Immature natural killer cell (primary cell): ENCODE measurements around the gene SEMA3F. TPM values are rescaled to one million over a fixed set of nuclear protein-coding genes. Genes with fewer than 3 reads are reported as not detected.
A peak's percentile ranks its signal among the peaks of the same experiment; 100 is the strongest.

Source experiments
- DNase-seq, 3 donors: peaks; one replicate each; pipeline ENCODE4 v3.0.0; 2022; ENCODE audit warnings: mixed read lengths in 1 of 3
- H3K27ac Mint-ChIP-seq, 6 donors: one replicate each; pipeline ENCODE4 v1.8.0; 2020; ENCODE audit warnings: mixed read lengths in 6 of 6, mild to moderate bottlenecking in 5 of 6, inconsistent platforms in 4 of 6, moderate library complexity in 3 of 6
- H3K27me3 Mint-ChIP-seq, 3 donors: one replicate each; pipeline ENCODE4 v1.8.0; 2020 to 2021; ENCODE audit warnings: low read depth in 3 of 3, mild to moderate bottlenecking in 3 of 3, mixed read lengths in 3 of 3, moderate library complexity in 3 of 3, inconsistent platforms in 1 of 3
- H3K36me3 Mint-ChIP-seq, 3 donors: one replicate each; pipeline ENCODE4 v1.8.0; 2020; ENCODE audit warnings: mixed read lengths in 3 of 3, inconsistent platforms in 2 of 3, mild to moderate bottlenecking in 2 of 3
- H3K4me1 Mint-ChIP-seq, 2 donors: one replicate each; pipeline ENCODE4 v1.8.0; 2020; ENCODE audit warnings: inconsistent platforms in 2 of 2, mild to moderate bottlenecking in 2 of 2, mixed read lengths in 2 of 2, moderate library complexity in 1 of 2
- H3K4me3 Mint-ChIP-seq, 5 donors: one replicate each; pipeline ENCODE4 v1.8.0; 2020; ENCODE audit warnings: mild to moderate bottlenecking in 5 of 5, mixed read lengths in 5 of 5, inconsistent platforms in 3 of 5, moderate library complexity in 3 of 5
- H3K9me3 Mint-ChIP-seq, 6 donors: one replicate each; pipeline ENCODE4 v1.8.0; 2020; ENCODE audit warnings: mild to moderate bottlenecking in 6 of 6, mixed read lengths in 6 of 6, inconsistent platforms in 4 of 6, moderate library complexity in 3 of 6
- polyA plus RNA-seq, 3 donors: library from polyadenylated mRNA; unstranded; fragments of 300-500 nt; fragmentation: Illumina TruSeq; gene quantifications; one replicate each; pipeline ENCODE4 v1.2.3, GENCODE V29; 2021

Gene SEMA3F
- polyA plus RNA-seq, 3 donors from 2014 or later = not detected

DNA sequence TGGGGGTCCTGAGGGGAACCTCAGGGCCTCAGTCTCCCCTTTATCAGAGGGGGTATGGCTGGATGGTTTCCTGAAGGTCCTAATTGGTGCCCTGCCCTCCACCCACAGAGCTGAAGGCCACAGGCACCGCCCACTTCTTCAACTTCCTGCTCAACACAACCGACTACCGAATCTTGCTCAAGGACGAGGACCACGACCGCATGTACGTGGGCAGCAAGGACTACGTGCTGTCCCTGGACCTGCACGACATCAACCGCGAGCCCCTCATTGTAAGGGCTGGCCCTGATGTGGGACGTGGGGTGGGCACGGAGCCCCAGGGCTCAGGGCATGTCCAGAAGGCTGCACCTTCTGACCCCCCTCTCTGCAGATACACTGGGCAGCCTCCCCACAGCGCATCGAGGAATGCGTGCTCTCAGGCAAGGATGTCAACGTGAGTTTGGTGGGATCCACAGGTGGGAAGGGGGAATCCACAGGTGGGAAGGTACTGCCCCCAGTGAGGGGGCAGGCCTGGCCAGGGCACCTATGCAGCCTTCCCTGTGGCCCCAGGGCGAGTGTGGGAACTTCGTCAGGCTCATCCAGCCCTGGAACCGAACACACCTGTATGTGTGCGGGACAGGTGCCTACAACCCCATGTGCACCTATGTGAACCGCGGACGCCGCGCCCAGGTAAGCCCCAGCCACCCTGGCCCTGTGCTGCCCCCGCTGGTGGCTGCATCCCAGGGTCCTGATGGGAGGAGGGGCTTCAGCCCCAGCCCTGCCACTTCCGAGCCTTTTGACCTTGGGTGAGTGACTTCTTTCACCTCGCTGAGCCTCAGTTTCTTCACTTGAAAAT, 18.8 kb downstream of the SEMA3F start:
- Mint-ChIP-seq H3K27me3 (peaks cover 0 to 2% (median 0%) of the 10 kb centered on the region in 3 donors), H3K36me3 (no peaks in the 10 kb centered on the region), H3K4me1 (no peaks in the 10 kb centered on the region), H3K4me3 (no peak overlapping the region), H3K9me3 (no peaks in the 10 kb centered on the region), H3K27ac (no peak overlapping the region)
- no peak for DNase-seq

DNA sequence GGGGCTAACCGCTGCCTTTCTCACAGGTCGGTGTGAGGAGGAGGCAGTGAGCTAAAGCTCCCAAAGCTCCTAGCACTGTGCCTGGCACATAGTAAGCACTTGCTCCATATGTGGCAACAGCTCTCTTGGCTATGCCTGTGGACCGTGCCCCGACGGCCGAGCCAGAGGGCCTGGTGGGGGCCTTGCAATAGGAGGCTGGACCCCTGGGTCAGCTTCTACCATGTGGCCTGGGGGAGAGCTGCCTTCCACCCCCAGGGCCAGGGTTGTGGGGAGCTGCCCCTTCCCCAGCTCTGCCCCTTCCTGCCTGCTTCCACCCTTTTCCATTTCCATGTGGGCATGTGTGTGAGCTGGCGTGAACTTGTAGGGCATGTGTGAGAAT, 19.4 kb downstream of the SEMA3F start:
- no peaks in the 10 kb centered on the region for H3K36me3 Mint-ChIP-seq
- DNase-seq = no peak
- no peak overlapping the region for H3K4me3 Mint-ChIP-seq
- no peaks in the 10 kb centered on the region for H3K4me1 Mint-ChIP-seq
- no peak overlapping the region for H3K27ac Mint-ChIP-seq
- no peaks in the 10 kb centered on the region for H3K9me3 Mint-ChIP-seq
- peaks cover 0 to 2% (median 0%) of the 10 kb centered on the region in 3 donors for H3K27me3 Mint-ChIP-seq

DNA sequence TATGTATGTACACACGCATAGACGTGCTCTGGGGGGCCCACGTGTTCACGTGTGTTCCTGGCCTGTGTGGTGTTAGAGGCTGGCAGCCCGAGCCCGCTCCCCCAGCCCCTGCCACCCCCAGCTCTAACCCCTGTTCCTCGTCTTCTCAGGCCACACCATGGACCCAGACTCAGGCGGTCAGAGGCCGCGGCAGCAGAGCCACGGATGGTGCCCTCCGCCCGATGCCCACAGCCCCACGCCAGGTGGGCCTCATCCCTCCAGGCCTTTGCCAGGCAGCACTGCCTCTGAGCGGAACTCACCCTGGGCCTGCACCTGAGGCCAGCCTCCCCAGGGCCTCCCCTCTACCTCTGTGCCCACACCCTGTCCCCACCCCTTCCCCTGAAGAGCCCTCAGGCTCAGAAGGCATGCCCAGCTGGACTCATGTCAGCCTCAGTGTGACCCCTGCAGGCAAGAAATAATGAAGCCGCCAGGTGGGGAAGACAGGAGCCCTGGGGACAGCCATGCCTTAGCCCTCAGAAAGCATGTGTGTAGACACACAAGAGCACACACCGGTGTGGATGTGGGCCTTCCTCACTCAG, 19.9 kb downstream of the SEMA3F start:
- H3K4me3 Mint-ChIP-seq = no peak overlapping the region
- H3K4me1 Mint-ChIP-seq = no peaks in the 10 kb centered on the region
- no peaks in the 10 kb centered on the region for H3K9me3 Mint-ChIP-seq
- H3K27ac Mint-ChIP-seq = no peak overlapping the region
- DNase-seq = no peak
- no peaks in the 10 kb centered on the region for H3K36me3 Mint-ChIP-seq
- peaks cover 0 to 2% (median 0%) of the 10 kb centered on the region in 3 donors for H3K27me3 Mint-ChIP-seq

DNA sequence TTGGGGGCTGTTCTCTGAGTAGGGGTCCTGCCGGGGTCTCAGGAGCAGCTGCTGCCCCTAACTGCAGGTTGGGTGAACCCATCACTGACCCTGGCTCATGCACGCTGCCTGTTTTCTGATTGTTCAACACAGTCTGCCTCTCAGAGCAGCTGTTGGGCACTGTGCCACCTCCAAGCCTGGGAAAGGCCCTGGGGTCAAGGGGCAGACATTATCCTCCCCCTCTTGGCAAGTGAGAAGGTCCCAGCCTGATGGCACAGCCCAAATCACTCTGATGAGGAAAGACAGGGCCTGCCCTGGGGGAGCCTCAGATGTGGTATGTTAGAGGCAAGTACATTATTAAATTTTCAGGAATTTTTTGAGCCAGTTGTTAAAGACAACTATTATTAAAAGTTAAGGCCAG, 22.2 kb downstream of the SEMA3F start:
- DNase-seq = no peak
- Mint-ChIP-seq H3K4me3 (no peak overlapping the region), H3K27ac (no peak overlapping the region)

DNA sequence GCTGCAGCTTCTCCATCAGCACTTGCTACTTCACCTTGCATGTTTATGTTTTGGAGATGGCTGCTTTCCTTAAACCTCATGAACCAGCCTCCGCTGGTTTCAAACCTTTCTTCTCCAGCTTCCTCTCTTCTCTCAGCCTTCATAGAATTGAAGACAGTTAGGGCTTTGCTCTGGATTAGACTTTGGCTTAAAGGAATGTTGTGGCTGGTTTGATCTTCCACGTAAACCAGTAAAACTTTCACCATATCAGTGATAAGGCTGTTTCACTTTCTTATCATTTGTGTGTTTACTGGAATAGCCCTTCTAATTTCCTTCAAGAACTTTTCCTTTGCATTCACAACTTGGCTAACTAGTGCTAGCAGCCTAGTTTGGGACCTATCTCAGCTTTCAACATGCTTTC, 24.6 kb downstream of the SEMA3F start:
- no peaks in the 10 kb centered on the region for H3K9me3 Mint-ChIP-seq
- no peak for DNase-seq
- H3K27me3 Mint-ChIP-seq = no peaks in the 10 kb centered on the region
- peak overlapping the region in 1 of 6 donors; percentile 45 for H3K27ac Mint-ChIP-seq
- no peak overlapping the region for H3K4me3 Mint-ChIP-seq
- no peaks in the 10 kb centered on the region for H3K4me1 Mint-ChIP-seq
- no peaks in the 10 kb centered on the region for H3K36me3 Mint-ChIP-seq

More for the DNA sequence above, 22.2 kb downstream of the SEMA3F start:
- Mint-ChIP-seq H3K27me3 (peaks cover 0 to 2% (median 0%) of the 10 kb centered on the region in 3 donors), H3K36me3 (no peaks in the 10 kb centered on the region), H3K9me3 (no peaks in the 10 kb centered on the region), H3K4me1 (no peaks in the 10 kb centered on the region)

GRCh38 chr3:50181985-50182384, 26.9 kb downstream of the SEMA3F start:
- Mint-ChIP-seq H3K27me3 (no peaks in the 10 kb centered on the region), H3K27ac (no peak overlapping the region), H3K36me3 (no peaks in the 10 kb centered on the region), H3K9me3 (no peaks in the 10 kb centered on the region), H3K4me1 (no peaks in the 10 kb centered on the region), H3K4me3 (no peak overlapping the region)
- DNase-seq = no peak

- no peak overlapping the region for H3K27ac Mint-ChIP-seq
- DNase-seq = no peak
- no peaks in the 10 kb centered on the region for H3K4me1 Mint-ChIP-seq
- H3K27me3 Mint-ChIP-seq = no peaks in the 10 kb centered on the region
- no peak overlapping the region for H3K4me3 Mint-ChIP-seq
- no peaks in the 10 kb centered on the region for H3K9me3 Mint-ChIP-seq
- no peaks in the 10 kb centered on the region for H3K36me3 Mint-ChIP-seq
Observed at GRCh38 chr3:50182533-50183099, 27.5 kb downstream of the SEMA3F start.

- Mint-ChIP-seq H3K9me3 (no peaks in the 10 kb centered on the region), H3K36me3 (no peaks in the 10 kb centered on the region), H3K27me3 (no peaks in the 10 kb centered on the region), H3K4me1 (no peaks in the 10 kb centered on the region), H3K27ac (no peak overlapping the region), H3K4me3 (no peak overlapping the region)
- no peak for DNase-seq
Observed at GRCh38 chr3:50183755-50184154, 28.6 kb downstream of the SEMA3F start.

GRCh38 chr3:50184242-50184978, 29.3 kb downstream of the SEMA3F start:
- no peaks in the 10 kb centered on the region for H3K27me3 Mint-ChIP-seq
- H3K4me3 Mint-ChIP-seq = no peak overlapping the region
- no peaks in the 10 kb centered on the region for H3K4me1 Mint-ChIP-seq
- no peak for DNase-seq
- H3K27ac Mint-ChIP-seq = no peak overlapping the region
- H3K9me3 Mint-ChIP-seq = no peaks in the 10 kb centered on the region
- H3K36me3 Mint-ChIP-seq = no peaks in the 10 kb centered on the region

- Mint-ChIP-seq H3K27ac (no peak overlapping the region), H3K9me3 (no peaks in the 10 kb centered on the region), H3K4me1 (no peaks in the 10 kb centered on the region), H3K27me3 (no peaks in the 10 kb centered on the region), H3K4me3 (no peak overlapping the region), H3K36me3 (no peaks in the 10 kb centered on the region)
- DNase-seq = no peak
Observed at GRCh38 chr3:50185230-50185629, 30.1 kb downstream of the SEMA3F start.

GRCh38 chr3:50186096-50186495, 31.0 kb downstream of the SEMA3F start:
- H3K9me3 Mint-ChIP-seq = no peaks in the 10 kb centered on the region
- no peaks in the 10 kb centered on the region for H3K36me3 Mint-ChIP-seq
- H3K27ac Mint-ChIP-seq = no peak overlapping the region
- H3K27me3 Mint-ChIP-seq = no peaks in the 10 kb centered on the region
- DNase-seq = no peak
- no peak overlapping the region for H3K4me3 Mint-ChIP-seq
- no peaks in the 10 kb centered on the region for H3K4me1 Mint-ChIP-seq

DNA sequence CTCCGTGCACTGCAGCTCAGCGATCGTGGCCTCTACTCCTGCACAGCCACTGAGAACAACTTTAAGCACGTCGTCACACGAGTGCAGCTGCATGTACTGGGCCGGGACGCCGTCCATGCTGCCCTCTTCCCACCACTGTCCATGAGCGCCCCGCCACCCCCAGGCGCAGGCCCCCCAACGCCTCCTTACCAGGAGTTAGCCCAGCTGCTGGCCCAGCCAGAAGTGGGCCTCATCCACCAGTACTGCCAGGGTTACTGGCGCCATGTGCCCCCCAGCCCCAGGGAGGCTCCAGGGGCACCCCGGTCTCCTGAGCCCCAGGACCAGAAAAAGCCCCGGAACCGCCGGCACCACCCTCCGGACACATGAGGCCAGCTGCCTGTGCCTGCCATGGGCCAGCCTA, 32.6 kb downstream of the SEMA3F start:
- Mint-ChIP-seq H3K36me3 (no peaks in the 10 kb centered on the region), H3K4me1 (peaks cover 0 to 2% of the 10 kb centered on the region in 2 donors), H3K27ac (no peak overlapping the region), H3K27me3 (peaks cover 1 to 2% (median 2%) of the 10 kb centered on the region in 3 donors), H3K9me3 (no peaks in the 10 kb centered on the region), H3K4me3 (no peak overlapping the region)
- DNase-seq = no peak

DNA sequence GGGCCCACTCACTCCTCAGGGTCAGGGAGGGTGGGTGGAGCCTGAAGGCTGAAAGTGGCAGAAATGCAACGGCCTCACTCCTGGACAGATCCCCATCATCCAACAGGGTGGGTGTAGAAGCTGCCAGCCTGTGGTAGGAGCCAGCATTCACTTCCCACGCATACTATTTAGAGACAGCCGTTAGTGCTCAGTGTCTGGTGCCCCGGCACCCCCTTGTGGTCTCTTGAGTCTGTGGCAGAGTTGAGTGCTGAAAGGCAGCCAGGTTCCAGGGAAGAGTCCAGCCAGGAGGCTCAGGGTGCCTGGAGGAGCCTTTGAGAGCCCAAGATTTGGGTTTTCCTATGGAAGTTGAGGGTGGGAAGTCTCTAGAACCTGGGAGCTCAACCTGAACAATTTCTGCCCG, 34.1 kb downstream of the SEMA3F start:
- H3K27ac Mint-ChIP-seq = no peak overlapping the region
- H3K27me3 Mint-ChIP-seq = peaks cover 2 to 5% (median 2%) of the 10 kb centered on the region in 3 donors
- H3K4me3 Mint-ChIP-seq = no peak overlapping the region
- H3K36me3 Mint-ChIP-seq = no peaks in the 10 kb centered on the region
- DNase-seq = peak in 1 of 3 donors; percentile 18
- H3K9me3 Mint-ChIP-seq = no peaks in the 10 kb centered on the region
- H3K4me1 Mint-ChIP-seq = peaks cover 0 to 2% of the 10 kb centered on the region in 2 donors

DNA sequence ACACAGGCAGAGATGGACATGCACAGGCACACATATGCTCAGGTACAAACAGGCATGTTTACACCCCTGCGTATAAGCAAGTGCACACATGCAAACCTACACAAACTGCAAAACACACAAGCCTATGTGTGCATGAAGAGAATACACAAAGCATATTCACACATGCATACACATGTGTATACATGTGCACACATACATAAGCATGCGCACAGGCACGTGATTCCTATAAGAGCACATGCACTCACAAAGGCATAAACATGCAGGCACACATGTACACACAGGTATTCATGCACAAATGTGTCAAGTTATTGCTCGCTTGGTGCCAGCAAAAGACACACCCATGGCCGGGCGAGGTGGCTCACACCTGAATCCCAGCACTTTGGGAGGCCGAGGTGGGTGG, 34.9 kb downstream of the SEMA3F start:
- no peaks in the 10 kb centered on the region for H3K9me3 Mint-ChIP-seq
- peaks cover 4 to 8% (median 4%) of the 10 kb centered on the region in 3 donors for H3K27me3 Mint-ChIP-seq
- H3K27ac Mint-ChIP-seq = no peak overlapping the region
- no peak for DNase-seq
- peaks cover 0 to 8% of the 10 kb centered on the region in 2 donors for H3K4me1 Mint-ChIP-seq
- no peak overlapping the region for H3K4me3 Mint-ChIP-seq
- H3K36me3 Mint-ChIP-seq = no peaks in the 10 kb centered on the region
